ENCODE results near the gene PRSS53. TPM values are rescaled to one million over a fixed set of nuclear protein-coding genes. Genes with fewer than 3 reads are reported as not detected.

Gene PRSS53
- total RNA-seq, 1 donor from 2014 or later, result 1.6 TPM

- DNase-seq (ENCODE audit: low read depth), result no peak
- no peak for TF ChIP-seq CTCF (IDR thresholded peaks at IDR 0.05; ENCODE audit: insufficient read depth, low read length, poor library complexity, severe bottlenecking)
- Histone ChIP-seq H3K4me3 (ENCODE audit: low read depth, low read length) (no peak overlapping the region), H3K36me3 (ENCODE audit: control insufficient read depth, insufficient read depth, low read length) (peaks cover 1% of the 10 kb centered on the region), H3K27me3 (ENCODE audit: control insufficient read depth, insufficient read depth, low read length) (no peaks in the 10 kb centered on the region)
These were observed 31.4 kb upstream of the PRSS53 start for GRCh38 chr16:31120129-31120528.

- Histone ChIP-seq H3K4me3 (ENCODE audit: low read depth, low read length) (peak overlapping the region; percentile 48), H3K36me3 (ENCODE audit: control insufficient read depth, insufficient read depth, low read length) (peaks cover 1% of the 10 kb centered on the region), H3K27me3 (ENCODE audit: control insufficient read depth, insufficient read depth, low read length) (no peaks in the 10 kb centered on the region)
- no peak for DNase-seq (ENCODE audit: low read depth)
- TF ChIP-seq CTCF (IDR thresholded peaks at IDR 0.05; ENCODE audit: insufficient read depth, low read length, poor library complexity, severe bottlenecking), result no peak
These were observed 29.7 kb upstream of the PRSS53 start for GRCh38 chr16:31118223-31119155.

GRCh38 chr16:31117384-31118222 lies 28.9 kb upstream of the PRSS53 start, which contains the start of gene KAT8:
Gene KAT8 (plus strand): TSS chr16:31117664. CDS start chr16:31117682, 18 bp downstream.
- no peaks in the 10 kb centered on the region for H3K27me3 ChIP-seq (ENCODE audit: control insufficient read depth, insufficient read depth, low read length)
- no peak for TF ChIP-seq CTCF (IDR thresholded peaks at IDR 0.05; ENCODE audit: insufficient read depth, low read length, poor library complexity, severe bottlenecking)
- DNase-seq (ENCODE audit: low read depth), result peak; percentile 96
- peak within 1 kb of the TSS; percentile 48 for H3K4me3 ChIP-seq (ENCODE audit: low read depth, low read length)
- peaks cover 1% of the 10 kb centered on the region for H3K36me3 ChIP-seq (ENCODE audit: control insufficient read depth, insufficient read depth, low read length)

- no peak for TF ChIP-seq CTCF (IDR thresholded peaks at IDR 0.05; ENCODE audit: insufficient read depth, low read length, poor library complexity, severe bottlenecking)
- Histone ChIP-seq H3K4me3 (ENCODE audit: low read depth, low read length) (no peak overlapping the region), H3K27me3 (ENCODE audit: control insufficient read depth, insufficient read depth, low read length) (no peaks in the 10 kb centered on the region), H3K36me3 (ENCODE audit: control insufficient read depth, insufficient read depth, low read length) (peaks cover 2% of the 10 kb centered on the region)
- no peak for DNase-seq (ENCODE audit: low read depth)
These were observed 25.7 kb upstream of the PRSS53 start for GRCh38 chr16:31114468-31114867.

- peaks cover 2% of the 10 kb centered on the region for H3K36me3 ChIP-seq (ENCODE audit: control insufficient read depth, insufficient read depth, low read length)
These were observed 24.7 kb upstream of the PRSS53 start for GRCh38 chr16:31113121-31114120.

More at GRCh38 chr16:31113121-31114120, 24.7 kb upstream of the PRSS53 start:
- TF ChIP-seq CTCF (IDR thresholded peaks at IDR 0.05; ENCODE audit: insufficient read depth, low read length, poor library complexity, severe bottlenecking), result no peak
- peak; percentile 79 for DNase-seq (ENCODE audit: low read depth)
- H3K27me3 ChIP-seq (ENCODE audit: control insufficient read depth, insufficient read depth, low read length), result no peaks in the 10 kb centered on the region
- H3K4me3 ChIP-seq (ENCODE audit: low read depth, low read length), result no peak overlapping the region

Data from kidney epithelial cell (primary cell).